Sigmoid colon (tissue), 4 donors: ENCODE data around the gene ADCY1.

Source experiments
- CTCF ChIP-seq, 4 experiments: fragments of 450-650 bp in 3 of 4; fragments of 200-600 bp in 1 of 4; IDR thresholded peaks; one replicate each; pipeline ENCODE4 v1.5.1; 2016 to 2019; ENCODE audit warnings: antibody characterized with exemption in 4 of 4, mild to moderate bottlenecking in 3 of 4, moderate library complexity in 2 of 4
- POLR2A ChIP-seq, 2 donors: fragments of 450-650 bp; IDR thresholded peaks; one replicate each; pipeline ENCODE4 v1.6.1; 2016; ENCODE audit warnings: antibody characterized with exemption in 2 of 2, mild to moderate bottlenecking in 2 of 2, moderate library complexity in 2 of 2
- POLR2AphosphoS5 ChIP-seq, 4 donors: sonication (generic); formaldehyde crosslinking; IDR thresholded peaks; one replicate each; pipeline ENCODE4 v1.6.1; 2017; ENCODE audit warnings: antibody characterized with exemption in 4 of 4

- TF ChIP-seq CTCF (IDR thresholded peaks at IDR 0.05) (no peak), POLR2A (IDR thresholded peaks at IDR 0.05) (no peak), POLR2AphosphoS5 (IDR thresholded peaks at IDR 0.05) (no peak)
These were observed 30.7 kb upstream of the ADCY1 start for GRCh38 chr7:45543473-45543872.
